HG02759 (cell line): ENCODE measurements around the gene TEX14.

Source experiments
- ATAC-seq: cut with Tn5 transposase; IDR thresholded peaks from one replicate; pipeline ENCODE4 v1.9.1; 2021; ENCODE audit warnings: mild to moderate bottlenecking, moderate library complexity; ENCODE audit not compliant: unreplicated experiment

TEX14 gene

DNA sequence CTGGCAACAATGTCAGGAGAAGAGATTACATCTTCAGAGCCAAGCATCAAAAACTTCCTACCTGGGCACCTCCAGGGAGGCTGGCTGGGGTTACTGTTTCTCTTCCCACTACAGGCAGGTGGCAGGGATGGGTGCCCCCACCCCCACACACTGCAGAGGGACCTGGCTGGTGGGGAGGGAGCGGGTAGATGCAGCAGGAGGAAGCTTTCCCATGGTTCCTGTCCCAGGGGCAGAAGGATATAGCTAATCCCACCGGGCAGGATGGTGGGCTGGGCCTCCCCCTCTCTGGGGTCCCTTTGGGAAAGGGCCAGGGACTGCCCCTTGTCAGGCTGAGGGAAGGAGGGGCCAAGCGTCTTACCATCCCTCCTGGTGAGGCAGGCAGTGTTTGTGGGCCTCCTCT, 160.7 kb downstream of the TEX14 start:
- no peak for ATAC-seq

DNA sequence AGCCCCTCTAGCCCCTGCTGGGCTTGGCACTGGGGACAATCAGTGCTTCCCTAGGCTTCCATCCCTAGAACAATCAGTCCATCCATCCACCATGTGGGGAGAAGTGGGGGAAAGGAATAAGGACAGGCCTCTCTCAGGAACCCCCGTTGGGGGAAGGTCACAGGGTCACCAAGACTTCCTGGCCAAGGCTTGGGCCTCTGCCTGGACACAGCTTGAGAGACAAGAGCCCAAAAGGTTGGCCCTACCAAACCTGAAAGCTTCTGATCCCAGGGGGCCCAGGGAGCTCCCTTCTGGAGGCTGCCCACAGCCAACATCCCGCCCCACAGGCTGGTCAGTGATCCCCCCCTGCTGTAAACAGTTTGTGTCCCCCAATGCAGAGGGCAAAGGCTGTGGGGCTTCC, 161.2 kb downstream of the TEX14 start:
- no peak for ATAC-seq

DNA sequence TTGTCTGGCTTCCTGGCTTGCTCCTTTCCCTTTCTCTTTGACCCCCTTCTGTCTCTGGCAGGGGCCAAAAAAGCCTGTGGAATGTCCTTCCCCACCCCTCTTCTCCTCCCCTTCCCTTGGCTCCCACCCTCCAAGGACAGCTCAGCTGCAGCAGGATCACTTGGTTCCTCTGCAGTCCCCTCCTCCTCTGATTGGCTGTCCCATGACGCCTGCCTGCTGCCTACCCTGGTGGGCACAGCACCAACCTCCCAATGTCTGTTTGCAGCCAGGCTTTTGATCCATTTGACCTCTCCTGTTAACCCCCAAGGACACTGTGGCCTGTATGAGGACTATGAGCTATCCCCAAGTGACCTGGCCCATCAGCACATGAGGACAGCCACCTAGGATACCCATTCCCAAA, 162.6 kb downstream of the TEX14 start:
- ATAC-seq: no peak

DNA sequence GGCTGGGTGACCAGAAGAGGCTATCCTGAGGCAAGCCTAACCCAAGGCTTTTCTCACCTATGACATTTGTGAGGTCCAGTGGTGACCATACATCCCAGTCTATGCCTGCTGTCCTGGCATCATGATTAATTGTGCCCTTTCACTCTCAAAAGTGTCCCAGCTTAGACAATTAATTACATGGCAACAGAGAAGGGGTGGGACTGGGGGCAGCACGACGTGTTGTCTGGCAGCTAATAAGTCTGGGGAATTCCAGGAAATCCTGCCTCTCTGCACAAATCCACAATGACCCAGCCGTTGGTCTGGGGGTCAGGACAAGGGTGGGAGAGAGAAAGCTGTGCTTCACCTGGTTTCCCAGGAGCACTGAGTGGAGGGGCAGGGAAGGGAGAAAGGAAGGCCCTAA, 163.4 kb downstream of the TEX14 start:
- no peak for ATAC-seq

DNA sequence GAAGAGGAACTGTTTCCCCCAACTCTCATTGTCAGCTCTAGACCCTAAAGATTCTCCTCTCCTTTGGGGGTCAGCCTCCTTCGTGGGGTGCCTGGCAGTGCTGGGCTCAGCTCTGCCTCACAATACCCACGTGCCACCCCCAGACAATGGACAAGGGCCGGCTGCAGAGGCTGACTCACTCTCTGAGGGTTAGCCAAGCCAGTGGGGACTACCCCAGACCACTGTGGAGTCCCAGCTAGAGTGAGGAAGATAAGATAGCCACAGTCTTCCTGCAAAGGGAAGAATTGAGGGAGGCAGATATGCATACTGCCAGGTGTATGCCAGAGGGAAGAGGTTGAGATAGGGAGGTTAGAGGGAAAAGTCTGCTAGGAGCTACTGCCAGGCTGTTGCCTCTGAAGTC, 163.9 kb downstream of the TEX14 start:
- ATAC-seq: no peak

DNA sequence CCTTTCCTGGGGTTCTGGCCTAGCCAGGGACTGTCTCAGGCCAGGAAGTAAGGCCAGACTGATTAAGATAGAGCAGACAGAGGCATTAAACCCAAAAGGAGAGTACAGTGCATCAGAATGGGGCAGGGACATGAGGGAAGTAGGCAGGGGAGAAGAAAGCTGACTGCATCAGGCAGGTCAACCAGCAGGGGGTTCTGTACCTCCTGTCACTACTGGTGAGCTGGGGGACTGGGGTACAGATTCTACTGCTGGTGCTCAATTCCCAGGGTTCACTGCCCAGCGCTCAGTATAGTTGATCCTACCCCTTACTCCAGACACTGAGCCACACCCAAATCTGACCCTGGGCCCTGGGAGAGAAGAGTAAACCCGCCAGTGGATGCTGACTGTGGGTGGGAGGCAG, 164.5 kb downstream of the TEX14 start:
- ATAC-seq: no peak

DNA sequence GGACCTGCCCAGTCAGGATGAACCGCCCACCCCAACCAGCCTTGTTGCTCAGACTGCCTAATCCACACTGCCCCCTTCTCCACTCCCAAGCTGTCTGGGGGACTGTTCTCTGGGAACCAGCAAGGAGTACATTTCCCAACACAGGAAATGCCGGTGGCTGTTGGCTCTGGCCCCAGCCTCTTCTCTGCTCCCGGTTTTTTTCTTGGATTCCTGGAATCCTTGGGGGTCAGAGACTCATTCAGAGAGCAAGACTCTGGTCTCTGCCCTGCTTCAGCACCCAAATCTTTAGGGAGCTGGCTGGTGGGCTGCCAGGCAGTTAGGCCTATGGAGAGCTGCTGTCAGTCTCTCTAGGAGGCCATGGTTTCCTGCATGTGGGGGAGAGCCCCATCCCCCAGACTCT, 166.6 kb downstream of the TEX14 start:
- no peak for ATAC-seq

DNA sequence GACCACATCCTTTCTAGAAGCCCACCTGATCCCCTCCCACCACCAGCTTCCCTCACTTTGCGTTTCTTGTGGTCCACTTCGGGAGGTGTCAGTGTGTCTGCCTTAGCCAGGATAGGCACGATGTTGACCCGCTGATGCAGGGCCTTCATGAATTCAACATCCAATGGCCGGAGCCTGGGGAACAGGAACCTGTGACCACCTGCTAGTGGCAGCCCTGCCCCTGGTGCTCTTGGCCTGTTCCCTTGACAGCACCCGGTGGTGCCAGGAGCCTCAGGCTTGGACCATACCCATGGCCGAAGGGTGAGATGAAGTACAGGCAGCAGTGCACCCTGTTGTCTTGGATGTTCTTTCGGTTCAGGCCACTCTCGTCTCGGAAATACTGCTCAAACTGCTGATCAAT, 170.2 kb downstream of the TEX14 start:
- ATAC-seq: no peak

DNA sequence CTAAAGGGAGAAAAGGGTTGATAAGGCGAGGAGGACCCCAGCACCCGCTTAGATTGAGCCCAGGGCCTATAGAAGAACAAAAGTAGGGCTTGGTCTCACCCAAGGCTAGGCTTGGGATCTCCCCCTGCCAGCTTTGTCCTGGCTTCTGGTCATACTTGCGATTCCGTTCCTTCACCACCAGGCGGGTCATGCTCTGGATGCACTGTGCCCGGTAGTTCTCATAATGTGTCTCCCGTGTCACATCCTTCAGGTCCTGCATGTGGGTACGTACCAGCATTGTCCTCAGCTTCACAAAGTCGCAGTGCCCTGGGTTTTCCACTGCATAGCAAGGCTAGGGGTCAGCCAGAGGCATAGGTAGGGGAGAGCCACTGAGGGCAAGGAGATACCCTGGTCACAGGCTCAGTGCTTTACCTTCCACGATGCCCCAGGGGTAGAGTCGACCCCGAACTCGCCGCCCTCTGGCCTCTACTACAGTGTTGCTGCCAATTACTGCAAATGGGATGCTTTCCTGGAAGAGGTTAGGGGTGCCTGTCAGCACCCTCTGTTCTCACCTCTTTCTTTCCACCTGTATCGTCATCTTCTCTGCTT, 170.9 kb downstream of the TEX14 start:
- no peak for ATAC-seq

DNA sequence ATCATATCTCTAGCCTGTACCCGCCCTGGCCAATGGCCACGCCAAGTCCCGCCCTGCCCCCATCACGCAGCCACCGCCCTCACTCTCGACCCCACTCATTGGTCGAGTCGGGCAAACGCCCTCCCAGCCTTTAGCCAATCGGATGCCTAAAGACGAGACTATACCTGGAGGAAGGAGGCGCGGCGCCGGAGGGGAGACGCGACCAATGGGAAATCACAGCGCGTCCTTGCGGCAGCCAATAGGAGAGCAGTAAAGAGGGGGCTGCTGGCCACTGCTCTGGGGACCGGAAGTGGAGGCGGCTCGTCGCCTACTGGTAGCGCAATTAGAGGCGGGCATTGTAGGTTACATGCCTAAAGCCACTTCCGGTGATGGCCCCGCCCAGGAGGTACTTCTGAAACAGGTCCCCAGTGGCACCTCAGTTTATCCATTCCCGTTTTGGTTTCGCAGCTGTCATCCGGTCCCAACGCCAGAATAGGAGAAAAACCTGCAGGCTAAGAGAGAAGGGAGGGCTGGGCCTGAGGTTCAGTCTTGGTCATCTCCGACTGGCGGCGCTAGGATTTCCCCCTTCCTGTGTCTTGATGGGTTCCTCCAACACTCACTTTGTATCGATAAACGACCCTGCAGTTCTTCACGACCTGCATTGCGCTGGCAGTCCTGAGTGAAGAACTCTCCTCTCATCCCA, 173.8 kb downstream of the TEX14 start:
- peak; percentile 86 for ATAC-seq

DNA sequence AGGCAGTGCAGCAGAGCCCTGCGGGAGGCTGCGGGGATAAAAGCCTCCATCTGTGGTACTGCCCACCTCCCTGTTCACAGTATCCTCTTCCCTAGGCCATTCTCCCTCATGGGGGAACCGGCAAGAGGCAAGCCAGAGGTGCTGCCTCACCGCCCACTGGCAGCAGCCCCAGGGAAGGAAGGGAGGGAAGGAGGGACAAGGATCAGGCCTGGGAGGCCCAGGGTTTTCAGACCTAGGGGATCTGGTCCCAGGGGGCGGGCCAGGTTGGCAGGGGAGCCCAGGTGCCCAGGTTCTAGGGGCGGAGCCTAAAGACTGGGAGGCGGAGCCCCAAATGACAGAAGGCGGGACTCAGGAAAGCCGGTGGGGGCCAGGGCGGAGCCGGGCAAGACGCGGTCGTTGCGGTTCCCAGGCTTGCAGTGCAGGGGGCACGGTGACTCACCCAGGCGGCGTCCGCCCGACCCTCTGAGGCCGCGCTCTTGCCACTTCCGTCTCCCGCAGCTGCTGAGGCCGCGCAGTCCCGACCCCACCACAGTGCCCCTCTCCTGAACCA, 174.4 kb downstream of the TEX14 start:
- ATAC-seq: no peak

DNA sequence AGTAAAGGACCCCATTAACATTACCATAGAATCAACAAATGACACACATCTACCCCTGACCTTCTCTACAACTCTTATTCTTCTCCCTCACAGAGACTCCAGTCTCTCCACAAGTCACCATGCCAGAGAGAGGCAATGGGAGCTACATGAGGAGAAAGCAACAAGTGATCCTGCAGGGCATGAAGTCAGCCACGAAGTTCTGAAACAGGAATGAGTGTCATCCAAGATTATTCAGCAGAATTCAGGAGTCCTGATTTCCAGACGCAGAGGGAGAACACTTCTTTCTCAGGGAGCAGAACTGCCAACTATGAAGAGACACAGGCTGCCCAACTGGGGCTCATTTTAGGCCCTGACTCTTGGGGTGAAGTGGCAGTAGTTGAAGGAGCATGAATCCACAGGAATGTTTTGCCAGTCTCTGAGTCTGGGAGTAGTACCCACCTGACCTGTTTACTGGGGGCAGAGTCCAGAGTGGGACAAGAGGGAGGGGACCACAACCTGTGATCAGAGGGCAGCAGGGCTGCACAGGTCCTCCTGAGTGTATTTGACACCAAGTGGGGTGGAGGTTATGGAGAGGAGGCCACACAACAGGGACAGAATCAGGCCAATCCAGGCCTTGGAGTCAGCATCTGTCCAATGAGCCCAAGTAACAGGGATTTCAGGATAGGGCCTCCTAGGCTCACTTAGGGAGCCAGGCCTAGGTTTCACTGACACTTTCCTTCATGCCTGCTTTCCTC, 175.0 kb downstream of the TEX14 start:
- ATAC-seq: no peak

DNA sequence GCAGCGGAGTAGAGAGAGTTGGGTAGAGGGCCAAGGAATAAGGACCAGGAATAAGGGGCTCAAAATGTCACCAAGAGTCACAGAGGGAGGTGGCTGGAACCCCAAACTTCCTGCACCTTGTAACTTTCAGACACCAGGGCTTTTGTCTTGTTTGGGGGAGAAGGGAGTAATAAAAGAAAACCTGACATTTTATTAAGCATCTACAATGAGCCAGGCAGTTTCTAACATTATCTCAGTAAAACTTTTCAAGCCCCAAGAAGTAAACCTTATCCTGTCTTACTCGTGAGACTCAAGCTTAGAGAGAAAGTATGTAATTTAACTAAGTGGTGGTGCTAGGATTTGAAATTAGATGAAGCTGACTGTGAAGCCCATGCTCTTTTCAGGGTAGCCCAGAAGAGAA, 176.6 kb downstream of the TEX14 start:
- ATAC-seq: no peak

DNA sequence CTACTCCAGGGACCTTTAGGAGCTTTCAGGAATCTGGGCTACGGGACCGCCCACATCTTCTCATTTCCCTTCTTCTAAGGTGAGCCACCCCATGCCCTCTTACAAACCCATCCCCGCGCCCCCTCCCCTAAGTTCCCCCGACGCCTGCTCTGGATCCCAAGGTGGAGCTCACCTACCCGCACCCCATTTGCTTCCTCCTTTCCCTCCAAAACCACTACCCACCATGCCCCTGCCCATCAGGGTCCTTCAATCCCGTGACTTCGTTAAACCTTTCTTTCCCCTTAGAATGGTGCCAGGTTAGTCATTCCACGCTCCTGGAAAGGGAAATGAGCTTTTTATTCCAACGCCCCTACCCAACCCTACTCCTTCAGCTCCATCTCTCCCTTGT, 177.1 kb downstream of the TEX14 start:
- no peak for ATAC-seq

DNA sequence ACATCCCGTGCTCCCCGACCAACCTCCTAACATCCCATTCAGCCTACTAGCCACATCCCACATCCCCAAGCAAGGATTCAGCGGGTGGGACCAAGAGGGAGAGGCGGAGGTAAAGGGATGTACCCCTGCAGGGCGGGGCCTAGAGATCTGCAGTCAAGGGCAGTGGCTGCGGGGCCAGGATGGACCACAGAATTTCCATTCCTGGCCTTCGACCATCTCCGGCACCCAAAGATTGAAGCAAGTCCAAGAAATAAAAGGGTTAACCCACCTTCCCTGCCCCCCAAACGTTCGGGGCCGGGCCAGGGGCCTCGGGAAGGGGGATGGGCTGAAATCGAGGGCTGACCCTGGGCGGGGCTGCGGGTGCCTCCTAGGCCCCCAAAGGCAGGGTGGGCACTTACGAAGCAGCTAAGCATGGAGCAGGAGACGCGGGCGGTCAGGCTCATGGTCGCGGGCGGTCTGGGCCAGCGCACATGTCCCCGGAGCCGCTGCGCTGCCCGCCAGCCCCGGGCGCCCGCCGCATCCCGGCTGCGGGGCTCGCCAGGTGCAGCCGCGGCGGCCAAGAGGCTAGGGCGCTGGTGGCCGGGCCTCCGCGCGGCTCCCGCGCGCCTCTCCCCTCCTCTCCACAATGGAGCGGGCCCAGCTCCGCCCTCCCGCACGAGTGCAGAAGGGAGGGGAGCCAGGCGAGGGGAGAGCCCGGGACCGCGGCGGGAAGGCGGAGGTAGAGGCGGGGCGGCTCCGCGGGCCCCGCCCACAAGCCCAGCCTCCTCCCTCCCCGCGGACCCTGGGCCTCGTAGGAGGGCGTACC, 177.7 kb downstream of the TEX14 start, which contains the start of gene MTMR4:
Gene MTMR4 (minus strand): TSS at position 674 of the 805 bp plus-strand sequence. CDS start 231 bp downstream, at position 443.
- no peak for ATAC-seq

DNA sequence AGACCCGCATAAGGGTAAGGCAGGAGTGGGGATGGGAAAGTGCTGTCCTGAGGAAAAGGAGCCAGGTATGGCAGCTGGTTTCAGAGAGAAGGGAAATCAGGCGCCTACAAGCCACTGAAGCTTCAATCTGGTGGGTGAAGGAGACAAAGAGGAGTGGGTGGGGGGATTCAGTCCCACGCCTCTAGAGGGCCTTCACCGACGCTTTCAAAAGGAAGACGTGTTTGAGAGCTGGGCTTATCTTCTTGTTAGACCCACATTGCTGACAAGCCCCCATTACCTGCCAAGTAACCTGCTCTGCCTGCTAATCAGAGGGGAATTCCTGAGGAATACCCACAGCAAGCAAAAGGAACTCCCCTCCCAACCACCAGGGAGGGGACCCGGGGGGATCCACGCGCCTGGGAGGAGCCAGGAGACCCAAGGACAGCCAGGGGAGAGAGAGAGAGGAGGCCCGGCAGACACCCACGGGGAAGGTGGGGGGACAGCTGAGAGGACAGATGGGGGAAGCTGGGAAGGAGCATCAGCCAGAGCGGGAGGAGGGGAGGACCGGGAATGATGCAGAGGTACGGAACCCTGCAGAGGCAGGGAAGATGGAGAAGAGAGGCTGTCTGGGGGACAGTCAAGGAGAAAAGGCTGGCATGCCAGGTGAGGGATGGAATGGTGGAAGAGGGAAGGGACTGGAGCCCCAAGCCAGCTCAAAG, 178.4 kb downstream of the TEX14 start:
- ATAC-seq: no peak

DNA sequence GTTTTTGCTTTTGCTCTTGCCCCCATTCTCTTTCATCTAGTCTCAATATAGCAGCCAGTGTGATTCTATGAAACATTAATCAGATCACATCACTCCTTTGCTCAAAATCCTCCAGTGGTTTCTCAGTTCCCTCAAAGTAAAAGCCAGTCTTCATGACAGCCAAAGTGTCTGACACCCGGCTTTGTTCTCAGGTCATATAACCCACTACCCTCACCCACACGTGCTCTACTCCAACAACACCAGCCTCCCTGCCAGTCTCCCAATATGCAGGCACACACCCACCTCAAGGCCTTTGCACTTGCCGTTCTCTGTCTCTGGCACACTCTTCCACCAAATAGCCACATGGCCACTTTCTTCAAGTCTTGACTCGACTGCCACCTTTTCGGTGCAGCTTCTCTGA, 181.8 kb downstream of the TEX14 start:
- ATAC-seq: no peak

DNA sequence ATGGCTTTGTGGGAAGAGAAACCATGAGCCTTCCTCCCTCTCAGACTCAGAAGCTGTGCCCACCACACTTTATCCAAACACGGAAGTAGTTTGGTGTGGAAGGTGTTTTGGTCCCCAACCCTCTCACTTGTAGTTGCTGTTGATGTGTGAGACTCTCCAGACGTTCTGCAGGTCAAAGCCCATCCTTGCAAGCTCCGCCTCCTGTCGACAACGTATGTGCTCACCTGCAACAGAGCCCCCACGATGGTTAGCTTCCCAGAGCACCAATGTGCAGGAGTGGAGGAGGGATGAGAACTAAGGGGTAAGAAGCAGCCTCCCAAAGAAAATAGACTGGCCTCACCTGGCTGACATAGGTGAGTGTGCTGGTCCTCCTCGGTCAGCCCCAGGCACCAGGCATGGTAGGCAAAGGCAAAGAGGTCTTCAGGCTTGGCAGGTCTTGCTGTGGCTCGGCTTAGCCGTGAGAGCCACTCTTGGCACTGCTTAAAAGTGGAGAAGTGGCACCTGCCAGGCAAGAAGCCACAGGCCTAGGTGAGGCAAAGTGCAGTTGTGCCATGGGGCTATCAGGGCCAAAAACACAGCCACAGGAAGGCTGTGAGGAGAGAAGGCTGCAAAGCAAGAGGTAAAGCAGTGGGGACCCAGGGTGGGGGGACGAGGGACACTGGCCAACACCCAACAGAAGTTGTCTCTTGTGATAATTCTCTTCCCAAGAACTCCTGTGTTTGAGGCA, 183.3 kb downstream of the TEX14 start:
- ATAC-seq: no peak

DNA sequence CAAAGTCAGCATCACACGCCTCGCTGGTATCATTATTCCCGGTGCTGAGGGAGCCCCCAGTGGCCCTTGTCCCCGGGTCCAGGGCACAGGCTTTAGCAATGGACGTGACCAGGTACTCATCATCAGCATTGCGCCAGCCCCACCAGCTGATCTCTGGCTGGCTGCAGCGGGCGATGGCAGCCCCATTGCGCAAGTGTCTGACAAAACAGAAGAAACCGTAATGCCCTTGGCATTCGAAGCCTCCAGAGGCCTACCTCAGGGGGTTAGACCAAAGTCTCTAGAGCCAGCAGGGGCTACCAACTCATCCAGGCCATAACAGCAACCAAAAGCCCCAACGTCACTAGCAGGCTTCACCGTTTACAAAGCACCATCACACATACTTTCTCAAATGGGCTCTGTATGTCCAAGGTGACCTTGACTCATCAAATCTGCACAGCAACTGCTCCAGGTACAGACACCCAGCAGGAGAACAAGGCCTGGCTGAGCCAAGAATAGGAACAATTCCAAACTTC, 184.7 kb downstream of the TEX14 start:
- no peak for ATAC-seq
